Mesendoderm (in vitro differentiated cells): ENCODE data around the gene CCDC97.

Experiments used
- DNase-seq: peaks from one replicate; pipeline ENCODE4 v3.0.0; 2013
- H2AK5ac ChIP-seq: 2 replicates; pipeline ENCODE4 v1.6.1; 2013; ENCODE audit warnings: low read length, inconsistent platforms
- H2BK120ac ChIP-seq: 2 replicates; pipeline ENCODE4 v1.6.1; 2013; ENCODE audit warnings: low read depth, mild to moderate bottlenecking, low read length, moderate library complexity, mixed read lengths
- H2BK15ac ChIP-seq: replicated peaks from 2 replicates; pipeline ENCODE4 v1.6.1; 2013; ENCODE audit warnings: low read depth, mild to moderate bottlenecking, moderate library complexity
- H2BK5ac ChIP-seq: 2 replicates; pipeline ENCODE4 v1.6.1; 2013; ENCODE audit warnings: low read length, inconsistent platforms
- H3K18ac ChIP-seq: 2 replicates; pipeline ENCODE4 v1.6.1; 2013; ENCODE audit warnings: mild to moderate bottlenecking, low read length, mixed read lengths
- H3K23ac ChIP-seq: one replicate; pipeline ENCODE4 v1.6.1; 2013; ENCODE audit warnings: low read length
- H3K27ac ChIP-seq: 2 replicates; pipeline ENCODE4 v1.5.1; 2013; ENCODE audit warnings: low read depth, mild to moderate bottlenecking, inconsistent platforms, low read length, moderate library complexity
- H3K27me3 ChIP-seq: 2 replicates; pipeline ENCODE4 v1.6.1; 2013; ENCODE audit warnings: low read length, control low read depth, mild to moderate bottlenecking, inconsistent platforms; ENCODE audit not compliant: insufficient read depth, poor library complexity
- H3K36me3 ChIP-seq: 2 replicates; pipeline ENCODE4 v1.6.1; 2013; ENCODE audit warnings: low read length, inconsistent platforms; ENCODE audit not compliant: control insufficient read depth, insufficient read depth
- H3K4ac ChIP-seq: one replicate; pipeline ENCODE4 v1.6.1; 2013; ENCODE audit warnings: low read depth, mild to moderate bottlenecking, low read length, moderate library complexity
- H3K4me1 ChIP-seq: 2 replicates; pipeline ENCODE4 v1.6.1; 2013; ENCODE audit warnings: low read depth, low read length, inconsistent platforms; ENCODE audit not compliant: control insufficient read depth
- H3K4me2 ChIP-seq: 2 replicates; pipeline ENCODE4 v1.6.1; 2013; ENCODE audit warnings: low read length
- H3K4me3 ChIP-seq: 2 replicates; pipeline ENCODE4 v1.5.1; 2013; ENCODE audit warnings: mild to moderate bottlenecking, low read length
- H3K56ac ChIP-seq: one replicate; pipeline ENCODE4 v1.6.1; 2013; ENCODE audit warnings: low read length
- H3K79me1 ChIP-seq: 2 replicates; pipeline ENCODE4 v1.6.1; 2013; ENCODE audit warnings: low read length, inconsistent platforms
- H3K79me2 ChIP-seq: 2 replicates; pipeline ENCODE4 v1.6.1; 2013; ENCODE audit warnings: mild to moderate bottlenecking, low read length; ENCODE audit not compliant: control insufficient read depth, insufficient read depth
- H3K9ac ChIP-seq: 2 replicates; pipeline ENCODE4 v1.6.1; 2013; ENCODE audit warnings: low read length, inconsistent platforms
- H4K5ac ChIP-seq: one replicate; pipeline ENCODE4 v1.6.1; 2013; ENCODE audit warnings: low read length
- H4K8ac ChIP-seq: one replicate; pipeline ENCODE4 v1.6.1; 2013; ENCODE audit warnings: low read depth, mild to moderate bottlenecking, control low read depth, low read length, moderate library complexity
- WGBS: extraction: QIAGEN DNeasy Blood & Tissue Kit; methylation state at CpG from one replicate; pipeline ENCODE4 v1.1.7; 2013; ENCODE audit warnings: low lambda C conversion rate, missing lambda C conversion rate; ENCODE audit not compliant: insufficient coverage; ENCODE audit errors: extremely low coverage; 5-methylcytosine and 5-hydroxymethylcytosine counted together

Gene CCDC97

GRCh38 chr19:41299755-41300089, 10.2 kb upstream of the CCDC97 start:
- no peak overlapping the region for H3K4me3 ChIP-seq
- H3K4me2 ChIP-seq, result no peak overlapping the region
- no peak overlapping the region for H3K9ac ChIP-seq
- H2AK5ac ChIP-seq, result no peak overlapping the region
- H3K4ac ChIP-seq, result no peak overlapping the region
- H3K27ac ChIP-seq, result no peak overlapping the region
- no peaks in the 10 kb centered on the region for H3K4me1 ChIP-seq
- no peak overlapping the region for H4K5ac ChIP-seq
- WGBS, result no CpG with 5 or more reads among the region's 4 CpGs
- peaks cover 14% of the 10 kb centered on the region for H3K79me1 ChIP-seq
- H3K79me2 ChIP-seq, result no peaks in the 10 kb centered on the region
- H2BK120ac ChIP-seq, result no peak overlapping the region
- no peak overlapping the region for H3K56ac ChIP-seq
- peaks cover 66% of the 10 kb centered on the region for H3K36me3 ChIP-seq
- no peak overlapping the region for H3K18ac ChIP-seq
- H4K8ac ChIP-seq, result no peak overlapping the region
- no peak overlapping the region for H3K23ac ChIP-seq
- no peaks in the 10 kb centered on the region for H3K27me3 ChIP-seq
- DNase-seq, result no peak
- no peak overlapping the region for H2BK5ac ChIP-seq
- no peak overlapping the region for H2BK15ac ChIP-seq

- whole genome bisulfite sequencing, result no CpG with 5 or more reads among the region's 6 CpGs
- no peaks in the 10 kb centered on the region for H3K27me3 ChIP-seq
- H3K9ac ChIP-seq, result no peak overlapping the region
- no peak for DNase-seq
- H3K4ac ChIP-seq, result no peak overlapping the region
- H3K23ac ChIP-seq, result no peak overlapping the region
- no peak overlapping the region for H3K18ac ChIP-seq
- H3K4me1 ChIP-seq, result no peaks in the 10 kb centered on the region
- H2BK120ac ChIP-seq, result no peak overlapping the region
- no peak overlapping the region for H4K5ac ChIP-seq
- no peak overlapping the region for H3K4me3 ChIP-seq
- no peak overlapping the region for H2AK5ac ChIP-seq
- no peak overlapping the region for H2BK15ac ChIP-seq
- peaks cover 14% of the 10 kb centered on the region for H3K79me1 ChIP-seq
- H3K4me2 ChIP-seq, result no peak overlapping the region
- peaks cover 63% of the 10 kb centered on the region for H3K36me3 ChIP-seq
- no peak overlapping the region for H3K56ac ChIP-seq
- no peak overlapping the region for H4K8ac ChIP-seq
- no peaks in the 10 kb centered on the region for H3K79me2 ChIP-seq
- H3K27ac ChIP-seq, result no peak overlapping the region
- H2BK5ac ChIP-seq, result no peak overlapping the region
These were observed 9.4 kb upstream of the CCDC97 start for GRCh38 chr19:41300555-41300954.

DNA sequence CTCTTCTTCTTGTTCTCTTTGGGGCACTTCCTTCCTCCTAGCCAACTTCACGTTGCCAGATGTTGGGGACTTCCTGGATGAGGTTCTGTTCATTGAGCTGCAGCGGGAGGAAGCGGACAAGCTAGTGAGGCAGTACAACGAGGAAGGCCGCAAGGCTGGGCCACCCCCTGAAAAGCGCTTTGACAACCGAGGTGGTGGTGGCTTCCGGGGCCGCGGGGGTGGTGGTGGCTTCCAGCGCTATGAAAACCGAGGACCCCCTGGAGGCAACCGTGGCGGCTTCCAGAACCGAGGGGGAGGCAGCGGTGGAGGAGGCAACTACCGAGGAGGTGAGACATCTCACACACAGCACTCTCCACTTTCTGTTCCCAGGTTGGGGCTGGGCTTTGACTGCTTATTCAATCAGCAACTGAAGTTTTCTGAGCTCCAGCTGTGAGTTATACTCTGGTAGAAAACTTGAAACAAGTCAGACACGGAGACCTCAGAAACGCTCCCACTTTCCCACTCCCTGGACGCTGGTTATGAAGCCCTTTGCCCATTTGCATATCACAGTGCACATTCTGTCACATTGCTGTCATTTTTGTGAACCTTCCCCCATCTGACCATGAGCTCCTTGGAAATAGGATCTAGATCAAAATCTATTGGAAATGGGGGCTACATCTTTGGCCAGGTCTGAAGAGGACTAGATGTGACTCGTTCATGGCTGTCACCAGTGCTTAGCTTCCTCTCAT, 7.2 kb upstream of the CCDC97 start:
- Histone ChIP-seq H3K27ac (no peak overlapping the region), H2BK15ac (no peak overlapping the region), H3K18ac (no peak overlapping the region), H2AK5ac (no peak overlapping the region), H2BK120ac (no peak overlapping the region), H3K23ac (no peak overlapping the region), H3K4me1 (no peaks in the 10 kb centered on the region), H3K36me3 (peaks cover 49% of the 10 kb centered on the region), H3K4me2 (no peak overlapping the region), H3K9ac (no peak overlapping the region), H3K56ac (no peak overlapping the region), H3K79me1 (peaks cover 4% of the 10 kb centered on the region), H4K5ac (no peak overlapping the region), H4K8ac (no peak overlapping the region), H3K79me2 (no peaks in the 10 kb centered on the region), H3K27me3 (no peaks in the 10 kb centered on the region), H3K4me3 (no peak overlapping the region), H3K4ac (no peak overlapping the region), H2BK5ac (no peak overlapping the region)
- no peak for DNase-seq
- WGBS, result no CpG with 5 or more reads among the region's 21 CpGs

DNA sequence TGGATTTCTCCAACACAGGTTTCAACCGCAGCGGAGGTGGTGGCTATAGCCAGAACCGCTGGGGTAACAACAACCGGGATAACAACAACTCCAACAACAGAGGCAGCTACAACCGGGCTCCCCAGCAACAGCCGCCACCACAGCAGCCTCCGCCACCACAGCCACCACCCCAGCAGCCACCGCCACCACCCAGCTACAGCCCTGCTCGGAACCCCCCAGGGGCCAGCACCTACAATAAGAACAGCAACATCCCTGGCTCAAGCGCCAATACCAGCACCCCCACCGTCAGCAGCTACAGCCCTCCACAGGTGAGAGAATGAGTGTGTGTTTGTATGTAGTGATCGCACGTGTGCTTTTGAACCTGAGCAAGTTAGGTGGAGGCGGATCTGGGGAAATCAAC, 6.0 kb upstream of the CCDC97 start:
- Histone ChIP-seq H2BK120ac (no peak overlapping the region), H3K4me3 (no peak overlapping the region), H3K23ac (no peak overlapping the region), H3K27ac (no peak overlapping the region), H3K4me2 (no peak overlapping the region), H3K79me1 (peaks cover 2% of the 10 kb centered on the region), H3K27me3 (no peaks in the 10 kb centered on the region), H3K4me1 (no peaks in the 10 kb centered on the region), H3K56ac (no peak overlapping the region), H4K5ac (no peak overlapping the region), H2AK5ac (no peak overlapping the region), H4K8ac (no peak overlapping the region), H3K9ac (no peak overlapping the region), H3K18ac (no peak overlapping the region), H3K79me2 (no peaks in the 10 kb centered on the region), H3K4ac (no peak overlapping the region), H2BK15ac (no peak overlapping the region), H3K36me3 (peaks cover 41% of the 10 kb centered on the region), H2BK5ac (no peak overlapping the region)
- no CpG with 5 or more reads among the region's 14 CpGs for WGBS
- no peak for DNase-seq

DNA sequence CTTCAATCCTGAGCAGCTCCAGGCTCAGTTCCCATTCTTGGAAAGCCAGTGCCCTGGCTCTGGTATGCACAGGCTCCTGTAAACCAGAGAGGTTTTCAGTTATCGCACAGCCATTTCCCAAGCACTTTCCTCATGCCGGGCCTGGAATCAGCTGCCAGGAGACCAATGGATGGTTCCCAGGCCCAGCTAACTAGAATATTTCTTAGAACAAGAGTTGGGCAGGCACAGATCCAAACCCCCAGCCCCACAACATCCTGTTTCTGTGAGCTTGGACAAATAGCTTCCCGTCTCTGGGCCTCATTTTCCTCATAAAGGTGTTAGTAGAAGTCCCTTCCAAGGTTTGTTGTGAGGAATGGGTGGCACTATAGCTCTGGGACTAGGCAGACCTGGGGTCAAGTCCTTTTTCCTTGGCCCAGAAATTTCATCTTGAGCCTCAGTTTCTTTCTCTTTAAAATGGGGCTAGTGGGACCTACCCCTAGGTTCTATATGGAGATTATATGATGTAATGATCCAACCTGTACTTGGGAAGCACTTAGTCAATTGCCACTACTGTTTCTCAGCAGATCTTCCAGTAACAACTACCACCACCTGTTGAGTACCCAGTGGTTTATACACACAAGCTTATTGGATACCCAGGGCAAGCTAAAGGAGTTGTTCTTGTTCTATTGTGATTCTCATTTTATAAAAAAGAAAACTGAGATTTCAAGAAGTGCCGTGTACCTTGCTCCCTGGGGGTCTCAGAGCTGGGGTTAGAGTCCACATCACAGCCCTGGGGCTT, 5.1 kb upstream of the CCDC97 start:
- no peaks in the 10 kb centered on the region for H3K27me3 ChIP-seq
- no peaks in the 10 kb centered on the region for H3K79me2 ChIP-seq
- no peak overlapping the region for H3K4me2 ChIP-seq
- no peak overlapping the region for H4K5ac ChIP-seq
- no CpG with 5 or more reads among the region's 4 CpGs for WGBS
- no peak overlapping the region for H3K4ac ChIP-seq
- H3K4me1 ChIP-seq, result no peaks in the 10 kb centered on the region
- H2BK5ac ChIP-seq, result no peak overlapping the region
- H3K9ac ChIP-seq, result no peak overlapping the region
- no peak for DNase-seq
- no peak overlapping the region for H3K56ac ChIP-seq
- no peak overlapping the region for H4K8ac ChIP-seq
- H3K23ac ChIP-seq, result no peak overlapping the region
- H3K4me3 ChIP-seq, result no peak overlapping the region
- peaks cover 2% of the 10 kb centered on the region for H3K79me1 ChIP-seq
- H2AK5ac ChIP-seq, result no peak overlapping the region
- no peak overlapping the region for H3K18ac ChIP-seq
- peaks cover 34% of the 10 kb centered on the region for H3K36me3 ChIP-seq
- H2BK120ac ChIP-seq, result no peak overlapping the region
- no peak overlapping the region for H2BK15ac ChIP-seq
- no peak overlapping the region for H3K27ac ChIP-seq
